ENCODE results near the gene GNG12. TPM values are rescaled to one million over a fixed set of nuclear protein-coding genes. Genes with fewer than 3 reads are reported as not detected.

GNG12 gene
- polyA plus RNA-seq, 4 donors: 52.8 to 162 (median 126) TPM

DNA sequence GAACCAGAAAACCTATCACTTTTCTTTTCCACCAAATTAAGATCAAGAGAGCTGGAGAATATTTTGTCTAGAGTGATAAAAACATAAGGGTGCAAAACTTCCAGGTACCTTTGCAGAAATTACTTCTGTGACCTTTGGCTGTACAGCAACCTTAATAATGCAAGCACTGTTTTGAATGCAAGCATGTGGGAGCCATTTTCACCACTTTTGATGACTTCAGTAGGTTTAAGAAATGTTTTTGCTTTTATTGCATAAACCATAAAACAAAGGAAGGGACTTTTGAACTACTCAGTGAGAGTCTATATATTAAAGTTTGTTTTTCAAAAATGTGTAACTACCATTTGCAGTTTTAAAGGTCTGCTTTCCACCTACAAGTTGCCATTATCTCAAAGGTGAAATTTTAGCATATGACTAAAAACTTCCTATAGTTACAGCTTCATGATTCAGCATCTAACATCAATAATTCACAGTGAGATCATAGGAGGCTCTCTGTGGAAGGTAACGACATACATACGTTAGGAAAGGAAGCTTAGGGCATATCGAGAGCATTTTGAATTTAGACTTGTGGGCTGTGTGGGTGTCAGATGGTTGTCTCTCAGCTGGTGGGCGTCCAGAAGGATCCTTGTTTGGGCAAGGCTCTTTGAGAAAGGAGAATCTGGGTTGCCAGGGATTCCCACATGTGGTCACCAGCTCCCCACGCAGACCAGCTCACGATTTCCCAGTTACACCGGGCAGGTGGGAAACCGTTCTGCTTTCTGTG, 149.3 kb downstream of the GNG12 start:
- WGBS, 3 donors: 9 to 24% (median 10%) methylated on average over 8 of the region's 8 CpGs
- DNase-seq (peak; percentile 31 to 62), FAIRE-seq (no peak)
- H3K4me3 ChIP-seq (ENCODE audit: low read depth in 1 of 3, low read length in 3 of 3): peak overlapping the region in 2 of 3 donors; percentile 37 to 38
- peaks cover 3 to 5% (median 5%) of the 10 kb centered on the region in 3 donors for H3K36me3 ChIP-seq (ENCODE audit: control insufficient read depth in 3 of 3, insufficient read depth in 2 of 3, low read depth in 1 of 3, low read length in 3 of 3)
- H3K9me3 ChIP-seq (ENCODE audit: control insufficient read depth in 2 of 2, insufficient read depth in 1 of 2, low read depth in 1 of 2, low read length in 1 of 2): no peaks in the 10 kb centered on the region
- H3K27me3 ChIP-seq (ENCODE audit: control insufficient read depth in 3 of 3, insufficient read depth in 3 of 3, low read length in 3 of 3): no peaks in the 10 kb centered on the region
- peaks cover 2 to 34% (median 9%) of the 10 kb centered on the region in 3 donors for H3K4me1 ChIP-seq (ENCODE audit: control insufficient read depth in 3 of 3, insufficient read depth in 2 of 3, low read depth in 1 of 3, low read length in 2 of 3)
- H3K27ac ChIP-seq (ENCODE audit: low read depth in 1 of 3, low read length in 2 of 3): peak overlapping the region; percentile 27 to 83 (median 47)

DNA sequence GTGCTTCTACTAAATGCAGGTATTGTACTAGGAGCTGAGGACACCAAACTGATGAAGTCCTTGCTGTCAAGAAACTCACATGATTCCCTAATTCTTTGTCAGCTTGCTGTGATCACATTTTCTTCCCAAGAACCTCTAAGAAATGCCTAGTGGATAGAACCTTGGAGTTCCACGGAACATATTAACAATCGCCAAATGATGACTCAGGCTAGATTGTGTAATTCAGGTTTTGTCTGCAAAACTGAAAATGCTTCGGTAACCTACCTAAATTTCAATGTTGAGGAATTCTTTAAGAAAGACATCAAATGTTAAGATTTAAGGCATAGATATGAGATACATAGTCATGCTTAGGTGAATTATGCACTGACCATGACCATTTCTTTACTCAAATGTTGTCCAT, 150.0 kb downstream of the GNG12 start:
- H3K27me3 ChIP-seq (ENCODE audit: control insufficient read depth in 3 of 3, insufficient read depth in 3 of 3, low read length in 3 of 3): no peaks in the 10 kb centered on the region
- DNase-seq: peak; percentile 52 to 57
- peaks cover 0 to 3% (median 0%) of the 10 kb centered on the region in 3 donors for H3K36me3 ChIP-seq (ENCODE audit: control insufficient read depth in 3 of 3, insufficient read depth in 2 of 3, low read depth in 1 of 3, low read length in 3 of 3)
- no peak overlapping the region for H3K4me3 ChIP-seq (ENCODE audit: low read depth in 1 of 3, low read length in 3 of 3)
- FAIRE-seq: no peak
- H3K9me3 ChIP-seq (ENCODE audit: control insufficient read depth in 2 of 2, insufficient read depth in 1 of 2, low read depth in 1 of 2, low read length in 1 of 2): no peaks in the 10 kb centered on the region
- peaks cover 2 to 28% (median 9%) of the 10 kb centered on the region in 3 donors for H3K4me1 ChIP-seq (ENCODE audit: control insufficient read depth in 3 of 3, insufficient read depth in 2 of 3, low read depth in 1 of 3, low read length in 2 of 3)
- H3K27ac ChIP-seq (ENCODE audit: low read depth in 1 of 3, low read length in 2 of 3): peak overlapping the region in 1 of 3 donors; percentile 83
- 9 to 36% (median 26%) methylated on average over 3 of the region's 3 CpGs for WGBS, 3 donors

DNA sequence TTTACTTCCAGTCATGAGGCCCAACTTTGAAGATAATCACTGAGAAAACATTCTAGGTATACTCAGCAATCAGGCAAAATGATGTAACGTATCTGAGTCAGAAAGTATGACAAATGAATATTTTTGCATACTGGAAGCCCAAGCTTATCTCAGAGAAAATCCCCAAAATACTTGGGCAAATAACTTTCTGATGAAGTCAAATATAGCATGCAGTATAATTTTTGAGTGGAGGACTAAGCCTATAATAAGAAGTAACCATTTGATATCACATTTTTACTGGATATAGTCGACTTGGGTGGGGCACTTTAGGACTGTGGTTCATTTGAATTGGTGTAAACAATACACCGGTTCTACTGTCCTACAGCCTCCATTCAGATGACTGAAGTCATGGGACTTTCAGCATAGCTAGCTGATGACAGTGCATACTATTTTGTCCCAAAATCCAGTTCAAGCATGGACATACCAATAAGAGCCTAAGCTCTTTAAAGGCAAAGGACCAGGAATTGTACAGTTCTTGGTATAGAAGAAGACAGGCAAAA, 150.5 kb downstream of the GNG12 start:
- peak overlapping the region in 1 of 3 donors; percentile 83 for H3K27ac ChIP-seq (ENCODE audit: low read depth in 1 of 3, low read length in 2 of 3)

GRCh38 chr1:67680486-67680885, 152.8 kb downstream of the GNG12 start:
- H3K9me3 ChIP-seq (ENCODE audit: control insufficient read depth in 2 of 2, insufficient read depth in 1 of 2, low read depth in 1 of 2, low read length in 1 of 2): no peaks in the 10 kb centered on the region
- H3K4me1 ChIP-seq (ENCODE audit: control insufficient read depth in 3 of 3, insufficient read depth in 2 of 3, low read depth in 1 of 3, low read length in 2 of 3): peaks cover 2 to 17% (median 6%) of the 10 kb centered on the region in 3 donors
- no peaks in the 10 kb centered on the region for H3K27me3 ChIP-seq (ENCODE audit: control insufficient read depth in 3 of 3, insufficient read depth in 3 of 3, low read length in 3 of 3)
- no peak for FAIRE-seq
- no peaks in the 10 kb centered on the region for H3K36me3 ChIP-seq (ENCODE audit: control insufficient read depth in 3 of 3, insufficient read depth in 2 of 3, low read depth in 1 of 3, low read length in 3 of 3)
- H3K27ac ChIP-seq (ENCODE audit: low read depth in 1 of 3, low read length in 2 of 3): no peak overlapping the region
- no peak overlapping the region for H3K4me3 ChIP-seq (ENCODE audit: low read depth in 1 of 3, low read length in 3 of 3)
- WGBS, 3 donors: 97 to 100% (median 97%) methylated on average over 2 of the region's 2 CpGs
- DNase-seq: no peak

More for the DNA sequence above, 150.5 kb downstream of the GNG12 start:
- Histone ChIP-seq H3K27me3 (ENCODE audit: control insufficient read depth in 3 of 3, insufficient read depth in 3 of 3, low read length in 3 of 3) (no peaks in the 10 kb centered on the region), H3K4me1 (ENCODE audit: control insufficient read depth in 3 of 3, insufficient read depth in 2 of 3, low read depth in 1 of 3, low read length in 2 of 3) (peaks cover 2 to 25% (median 8%) of the 10 kb centered on the region in 3 donors), H3K9me3 (ENCODE audit: control insufficient read depth in 2 of 2, insufficient read depth in 1 of 2, low read depth in 1 of 2, low read length in 1 of 2) (no peaks in the 10 kb centered on the region), H3K36me3 (ENCODE audit: control insufficient read depth in 3 of 3, insufficient read depth in 2 of 3, low read depth in 1 of 3, low read length in 3 of 3) (peaks cover 0 to 2% (median 0%) of the 10 kb centered on the region in 3 donors), H3K4me3 (ENCODE audit: low read depth in 1 of 3, low read length in 3 of 3) (no peak overlapping the region)
- peak in 1 of 2 donors; percentile 51 for DNase-seq
- WGBS, 3 donors: 45 to 51% (median 46%) methylated on average over 3 of the region's 3 CpGs
- no peak for FAIRE-seq

GRCh38 chr1:67679691-67680090, 153.6 kb downstream of the GNG12 start:
- Histone ChIP-seq H3K36me3 (ENCODE audit: control insufficient read depth in 3 of 3, insufficient read depth in 2 of 3, low read depth in 1 of 3, low read length in 3 of 3) (no peaks in the 10 kb centered on the region), H3K9me3 (ENCODE audit: control insufficient read depth in 2 of 2, insufficient read depth in 1 of 2, low read depth in 1 of 2, low read length in 1 of 2) (no peaks in the 10 kb centered on the region), H3K27me3 (ENCODE audit: control insufficient read depth in 3 of 3, insufficient read depth in 3 of 3, low read length in 3 of 3) (no peaks in the 10 kb centered on the region), H3K27ac (ENCODE audit: low read depth in 1 of 3, low read length in 2 of 3) (no peak overlapping the region), H3K4me3 (ENCODE audit: low read depth in 1 of 3, low read length in 3 of 3) (no peak overlapping the region), H3K4me1 (ENCODE audit: control insufficient read depth in 3 of 3, insufficient read depth in 2 of 3, low read depth in 1 of 3, low read length in 2 of 3) (peaks cover 2 to 17% (median 6%) of the 10 kb centered on the region in 3 donors)
- FAIRE-seq (no peak), DNase-seq (no peak)

DNA sequence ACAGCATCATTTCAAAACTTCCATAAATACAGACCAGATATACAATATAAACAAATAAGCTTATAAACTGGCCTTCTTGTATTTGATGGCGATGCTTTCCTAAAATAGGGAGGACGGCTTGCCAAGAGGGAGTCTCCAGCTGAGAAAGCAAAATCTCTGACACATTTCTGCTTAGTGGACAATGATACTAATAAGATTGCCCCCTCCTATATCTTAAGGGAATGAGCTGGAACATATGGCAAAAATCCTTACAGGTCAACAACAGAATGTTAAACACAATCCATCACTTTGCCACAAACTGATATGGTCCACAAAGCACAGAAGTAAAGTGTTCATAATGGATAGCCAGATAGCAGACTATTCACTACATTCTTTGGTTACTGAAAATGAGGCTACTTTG, 155.3 kb downstream of the GNG12 start:
- H3K27me3 ChIP-seq (ENCODE audit: control insufficient read depth in 3 of 3, insufficient read depth in 3 of 3, low read length in 3 of 3): no peaks in the 10 kb centered on the region

DNA sequence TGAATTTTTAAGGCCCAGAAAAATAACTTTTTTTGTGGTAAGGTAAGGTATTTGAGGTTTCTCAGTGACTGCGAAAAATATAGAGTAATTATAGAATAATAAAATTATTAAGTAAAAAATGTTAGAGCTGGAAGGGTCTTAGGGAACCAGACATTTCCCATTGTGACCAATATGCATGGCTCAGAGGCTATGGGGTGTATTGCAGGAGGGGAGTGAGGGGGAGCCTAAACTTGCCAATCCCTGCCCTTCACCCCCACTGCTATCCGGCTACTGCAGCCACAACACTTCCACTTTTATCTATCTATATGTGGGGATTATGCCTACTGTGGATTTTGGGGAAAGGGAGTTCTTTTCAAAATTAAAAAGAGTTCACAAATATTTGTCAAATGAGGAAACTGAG, 155.9 kb downstream of the GNG12 start:
- no peaks in the 10 kb centered on the region for H3K9me3 ChIP-seq (ENCODE audit: control insufficient read depth in 2 of 2, insufficient read depth in 1 of 2, low read depth in 1 of 2, low read length in 1 of 2)
- no peak overlapping the region for H3K27ac ChIP-seq (ENCODE audit: low read depth in 1 of 3, low read length in 2 of 3)
- FAIRE-seq (no peak), DNase-seq (no peak)
- no peaks in the 10 kb centered on the region for H3K36me3 ChIP-seq (ENCODE audit: control insufficient read depth in 3 of 3, insufficient read depth in 2 of 3, low read depth in 1 of 3, low read length in 3 of 3)
- H3K4me1 ChIP-seq (ENCODE audit: control insufficient read depth in 3 of 3, insufficient read depth in 2 of 3, low read depth in 1 of 3, low read length in 2 of 3): no peaks in the 10 kb centered on the region
- 91 to 96% (median 94%) methylated on average over 2 of the region's 2 CpGs for WGBS, 3 donors
- H3K4me3 ChIP-seq (ENCODE audit: low read depth in 1 of 3, low read length in 3 of 3): no peak overlapping the region
- H3K27me3 ChIP-seq (ENCODE audit: control insufficient read depth in 3 of 3, insufficient read depth in 3 of 3, low read length in 3 of 3): no peaks in the 10 kb centered on the region

More for the DNA sequence above, 155.3 kb downstream of the GNG12 start:
- H3K4me1 ChIP-seq (ENCODE audit: control insufficient read depth in 3 of 3, insufficient read depth in 2 of 3, low read depth in 1 of 3, low read length in 2 of 3): peaks cover 0 to 2% (median 0%) of the 10 kb centered on the region in 3 donors
- no peaks in the 10 kb centered on the region for H3K9me3 ChIP-seq (ENCODE audit: control insufficient read depth in 2 of 2, insufficient read depth in 1 of 2, low read depth in 1 of 2, low read length in 1 of 2)
- H3K36me3 ChIP-seq (ENCODE audit: control insufficient read depth in 3 of 3, insufficient read depth in 2 of 3, low read depth in 1 of 3, low read length in 3 of 3): no peaks in the 10 kb centered on the region
- DNase-seq: no peak
- FAIRE-seq: no peak
- H3K27ac ChIP-seq (ENCODE audit: low read depth in 1 of 3, low read length in 2 of 3): no peak overlapping the region
- H3K4me3 ChIP-seq (ENCODE audit: low read depth in 1 of 3, low read length in 3 of 3): no peak overlapping the region
- 65 to 96% (median 94%) methylated on average over 2 of the region's 2 CpGs for WGBS, 3 donors

DNA sequence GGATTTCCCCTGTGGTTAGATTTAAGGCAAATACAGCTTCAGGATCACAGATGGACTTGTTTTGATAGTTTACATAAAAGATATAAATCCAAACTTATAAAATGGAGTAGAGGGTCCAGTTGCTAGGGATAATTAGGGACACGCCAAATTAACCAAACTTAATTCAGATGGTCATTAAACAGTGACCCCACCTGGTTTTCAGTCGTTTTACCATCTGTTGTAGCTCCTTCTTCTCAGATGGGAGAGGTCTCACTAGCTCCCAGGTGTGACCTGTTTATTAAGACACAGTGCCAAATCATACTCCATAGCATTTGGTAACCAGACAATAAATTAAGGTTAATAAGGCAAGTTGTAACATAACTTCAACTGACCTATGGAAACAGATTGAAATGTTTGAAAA, 156.3 kb downstream of the GNG12 start:
- WGBS, 3 donors: 55 to 70% (median 63%) methylated on average over 2 of the region's 2 CpGs

More for the DNA sequence above, 156.3 kb downstream of the GNG12 start:
- FAIRE-seq (no peak), DNase-seq (no peak)
- Histone ChIP-seq H3K4me1 (ENCODE audit: control insufficient read depth in 3 of 3, insufficient read depth in 2 of 3, low read depth in 1 of 3, low read length in 2 of 3) (no peaks in the 10 kb centered on the region), H3K4me3 (ENCODE audit: low read depth in 1 of 3, low read length in 3 of 3) (no peak overlapping the region), H3K36me3 (ENCODE audit: control insufficient read depth in 3 of 3, insufficient read depth in 2 of 3, low read depth in 1 of 3, low read length in 3 of 3) (no peaks in the 10 kb centered on the region), H3K27me3 (ENCODE audit: control insufficient read depth in 3 of 3, insufficient read depth in 3 of 3, low read length in 3 of 3) (no peaks in the 10 kb centered on the region), H3K27ac (ENCODE audit: low read depth in 1 of 3, low read length in 2 of 3) (no peak overlapping the region), H3K9me3 (ENCODE audit: control insufficient read depth in 2 of 2, insufficient read depth in 1 of 2, low read depth in 1 of 2, low read length in 1 of 2) (no peaks in the 10 kb centered on the region)
